Measurements from ENCODE around the gene TNFRSF6B. TPM values are rescaled to one million over a fixed set of nuclear protein-coding genes. Genes with fewer than 3 reads are reported as not detected.

The TNFRSF6B gene
- total RNA-seq, 4 donors from 2014 or later, result 6.7 to 15.5 (median 10.5) TPM

DNA sequence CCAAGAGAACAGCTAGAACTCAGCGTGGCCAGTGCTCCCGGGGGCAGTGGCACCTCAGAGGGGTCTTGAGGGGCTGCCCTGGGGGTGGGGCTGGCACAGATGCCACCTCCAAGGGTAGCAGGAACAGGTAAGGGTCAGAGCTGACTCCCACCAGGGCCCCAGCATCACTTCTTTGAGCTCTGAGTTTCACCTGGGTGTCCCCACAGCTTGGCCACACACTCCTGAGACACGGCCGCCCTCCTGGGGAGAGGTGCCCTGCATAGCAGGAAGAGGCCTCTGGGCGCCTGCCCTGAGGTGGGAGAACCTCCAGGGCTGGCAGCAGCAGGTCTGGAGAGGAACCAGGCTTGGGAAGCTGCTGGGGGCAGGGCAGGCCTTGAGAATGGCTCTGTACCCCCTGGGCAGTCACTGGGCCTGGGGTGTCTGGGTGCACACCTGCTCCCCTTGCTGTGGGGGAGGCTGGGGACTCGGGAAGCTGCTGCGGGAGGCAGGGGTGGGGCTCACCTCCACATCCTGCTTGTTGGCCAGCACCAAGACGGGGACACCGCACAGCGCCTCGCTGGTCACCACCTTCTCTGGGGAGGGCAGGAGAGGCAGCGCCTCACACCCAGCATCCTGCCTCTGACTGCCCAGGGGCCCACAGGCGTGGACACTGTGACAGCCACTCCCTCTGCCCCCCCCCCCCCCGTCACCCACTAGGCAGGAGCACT, 5.0 kb downstream of the TNFRSF6B start:
- intact Hi-C loops (cut with DNase I), result no loop called here
- WGBS, 2 donors, result 79 to 82% methylated on average over 4 to 11 of the region's 14 CpGs
- TF ChIP-seq, protein P1, sequence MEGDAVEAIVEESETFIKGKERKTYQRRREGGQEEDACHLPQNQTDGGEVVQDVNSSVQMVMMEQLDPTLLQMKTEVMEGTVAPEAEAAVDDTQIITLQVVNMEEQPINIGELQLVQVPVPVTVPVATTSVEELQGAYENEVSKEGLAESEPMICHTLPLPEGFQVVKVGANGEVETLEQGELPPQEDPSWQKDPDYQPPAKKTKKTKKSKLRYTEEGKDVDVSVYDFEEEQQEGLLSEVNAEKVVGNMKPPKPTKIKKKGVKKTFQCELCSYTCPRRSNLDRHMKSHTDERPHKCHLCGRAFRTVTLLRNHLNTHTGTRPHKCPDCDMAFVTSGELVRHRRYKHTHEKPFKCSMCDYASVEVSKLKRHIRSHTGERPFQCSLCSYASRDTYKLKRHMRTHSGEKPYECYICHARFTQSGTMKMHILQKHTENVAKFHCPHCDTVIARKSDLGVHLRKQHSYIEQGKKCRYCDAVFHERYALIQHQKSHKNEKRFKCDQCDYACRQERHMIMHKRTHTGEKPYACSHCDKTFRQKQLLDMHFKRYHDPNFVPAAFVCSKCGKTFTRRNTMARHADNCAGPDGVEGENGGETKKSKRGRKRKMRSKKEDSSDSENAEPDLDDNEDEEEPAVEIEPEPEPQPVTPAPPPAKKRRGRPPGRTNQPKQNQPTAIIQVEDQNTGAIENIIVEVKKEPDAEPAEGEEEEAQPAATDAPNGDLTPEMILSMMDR (IDR thresholded peaks at IDR 0.05), result no peak
- no peak for TF ChIP-seq POLR2A (IDR thresholded peaks at IDR 0.05)
- no peaks in the 10 kb centered on the region for H3K9me3 ChIP-seq
- peaks cover 12 to 26% of the 10 kb centered on the region in 2 donors for H3K4me1 ChIP-seq
- DNase-seq, result no peak
- no peak overlapping the region for H3K4me3 ChIP-seq (replicated peaks in 1 of 3)
- H3K36me3 ChIP-seq, result peaks cover 0 to 14% of the 10 kb centered on the region in 2 donors
- no peaks in the 10 kb centered on the region for H3K27me3 ChIP-seq
- no peak overlapping the region for H3K27ac ChIP-seq

DNA sequence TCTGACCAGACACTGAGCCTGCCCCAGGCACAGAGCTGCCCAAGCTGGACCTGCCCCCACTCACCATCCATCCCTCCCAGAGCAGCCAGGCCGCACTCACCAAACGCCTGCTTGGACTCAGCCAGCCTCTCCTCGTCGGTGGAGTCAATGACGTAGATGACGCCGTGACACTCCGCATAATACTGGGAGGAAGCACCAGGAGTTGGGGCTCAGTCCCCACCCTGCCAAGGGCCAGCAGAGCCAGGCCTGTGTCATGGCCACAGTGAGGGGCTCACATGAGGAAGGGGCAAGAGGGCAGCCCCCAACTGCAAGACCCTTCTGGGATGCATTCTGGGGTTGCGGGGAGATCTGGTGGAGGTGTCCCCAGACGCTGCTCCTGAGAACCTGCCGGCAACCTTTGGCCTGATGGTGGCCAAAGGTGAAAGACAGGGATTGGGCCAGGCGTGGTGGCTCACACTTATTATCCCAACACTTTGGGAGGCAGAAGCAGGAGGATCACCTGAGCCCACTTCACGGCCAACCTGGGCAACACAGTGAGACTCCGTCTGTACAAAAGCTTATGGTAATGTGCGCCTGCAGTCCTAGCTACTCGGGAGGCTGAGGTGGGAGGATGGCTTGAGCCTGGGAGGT, 5.7 kb downstream of the TNFRSF6B start:
- peaks cover 12 to 31% of the 10 kb centered on the region in 2 donors for H3K4me1 ChIP-seq
- TF ChIP-seq POLR2A (IDR thresholded peaks at IDR 0.05), result no peak
- TF ChIP-seq, protein P1 (IDR thresholded peaks at IDR 0.05), result no peak
- 87 to 93% methylated on average over 8 to 16 of the region's 16 CpGs for WGBS, 2 donors
- no peaks in the 10 kb centered on the region for H3K9me3 ChIP-seq
- H3K27me3 ChIP-seq, result no peaks in the 10 kb centered on the region
- intact Hi-C loops (cut with DNase I), result no loop called here
- no peak overlapping the region for H3K4me3 ChIP-seq (replicated peaks in 1 of 3)
- no peak for DNase-seq
- no peak overlapping the region for H3K27ac ChIP-seq
- H3K36me3 ChIP-seq, result peaks cover 0 to 14% of the 10 kb centered on the region in 2 donors

DNA sequence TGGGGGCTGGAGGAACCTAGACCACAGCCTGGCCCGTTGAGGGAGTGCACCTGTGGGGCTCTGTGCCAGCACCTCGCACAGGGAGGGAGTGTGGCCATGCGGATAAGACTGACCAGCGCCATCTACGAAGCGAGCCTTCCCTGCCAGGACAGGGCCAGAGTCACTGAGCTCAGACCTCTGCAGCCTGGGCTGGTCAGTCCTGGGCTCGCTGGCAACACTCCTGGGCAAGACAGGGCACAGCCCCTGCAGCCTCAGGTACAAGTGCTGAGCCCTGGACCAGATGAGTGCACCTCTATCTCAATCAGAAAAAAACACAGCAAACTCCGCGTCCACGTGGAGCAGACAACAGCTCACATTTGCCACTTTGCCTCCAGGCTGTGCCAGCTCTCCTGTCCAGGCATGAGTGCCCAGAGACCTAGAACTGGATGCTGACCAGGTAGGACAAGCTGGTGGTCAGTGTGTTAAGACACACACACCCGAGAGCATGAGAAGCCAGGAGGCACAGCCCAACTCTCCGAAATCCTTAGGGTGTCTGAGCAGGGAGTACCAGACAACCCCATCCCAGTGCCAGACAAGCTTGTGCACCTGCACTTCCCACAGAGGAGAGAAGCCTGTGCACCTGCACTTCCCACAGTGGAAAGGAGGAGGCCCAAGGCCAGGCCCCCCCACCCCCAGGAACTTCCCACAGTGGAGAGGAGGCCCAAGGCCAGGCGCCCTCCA, 6.5 kb downstream of the TNFRSF6B start:
- Histone ChIP-seq H3K27me3 (no peaks in the 10 kb centered on the region), H3K4me3 (replicated peaks in 1 of 3) (no peak overlapping the region), H3K36me3 (peaks cover 0 to 14% of the 10 kb centered on the region in 2 donors), H3K9me3 (no peaks in the 10 kb centered on the region), H3K4me1 (peaks cover 11 to 28% of the 10 kb centered on the region in 2 donors), H3K27ac (no peak overlapping the region)
- 77 to 86% methylated on average over 6 to 10 of the region's 13 CpGs for whole genome bisulfite sequencing, 2 donors
- TF ChIP-seq, protein P1 (IDR thresholded peaks at IDR 0.05), result no peak
- TF ChIP-seq POLR2A (IDR thresholded peaks at IDR 0.05), result no peak
- intact Hi-C loops (cut with DNase I), result no loop called here
- DNase-seq, result no peak

DNA sequence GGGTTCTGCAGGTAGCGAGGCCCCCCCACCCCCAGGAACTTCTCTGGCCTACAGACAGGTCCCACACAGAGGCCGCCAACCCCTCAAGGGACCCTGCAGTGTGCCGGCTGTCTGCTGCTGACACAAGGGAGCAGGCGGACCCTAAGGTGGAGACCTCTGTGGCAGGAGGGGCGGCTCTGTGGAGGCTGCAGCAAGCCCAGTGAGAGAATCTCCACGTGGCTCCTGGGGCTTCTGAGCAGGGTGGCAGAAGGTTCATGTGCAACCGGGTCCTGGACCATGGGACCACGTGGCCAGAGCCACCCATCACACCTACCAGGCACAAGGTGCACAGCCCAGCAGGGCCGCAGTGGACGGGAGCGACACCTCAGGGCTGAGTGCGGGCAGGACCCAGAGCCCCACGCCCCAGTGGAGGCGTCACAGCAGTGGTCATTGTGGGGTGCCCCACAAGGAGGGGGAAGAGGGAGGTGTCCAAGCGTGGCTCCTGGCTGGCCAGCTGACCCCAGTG, 7.1 kb downstream of the TNFRSF6B start:
- no peak for TF ChIP-seq POLR2A (IDR thresholded peaks at IDR 0.05)
- TF ChIP-seq, protein P1 (IDR thresholded peaks at IDR 0.05), result no peak

More for the DNA sequence above, 7.1 kb downstream of the TNFRSF6B start:
- DNase-seq, result no peak
- WGBS, 2 donors, result 90 to 92% methylated on average over 2 to 5 of the region's 15 CpGs
- H3K27me3 ChIP-seq, result no peaks in the 10 kb centered on the region
- no peaks in the 10 kb centered on the region for H3K9me3 ChIP-seq
- H3K4me3 ChIP-seq (replicated peaks in 1 of 3), result no peak overlapping the region
- H3K36me3 ChIP-seq, result peaks cover 0 to 14% of the 10 kb centered on the region in 2 donors
- peaks cover 13 to 25% of the 10 kb centered on the region in 2 donors for H3K4me1 ChIP-seq
- no peak overlapping the region for H3K27ac ChIP-seq
- intact Hi-C loops (cut with DNase I), result no loop called here
